Psoas muscle (tissue), 8 donors: ENCODE measurements around the gene DNASE1L2. TPM values are rescaled to one million over a fixed set of nuclear protein-coding genes. Genes with fewer than 3 reads are reported as not detected.

Experiments
- ATAC-seq, 4 donors: fragments of 200-7000 bp; cut with Tn5 transposase; one replicate each; pipeline ENCODE4 v1.9.1; 2020; ENCODE audit warnings: moderate library complexity in 3 of 4, mild to moderate bottlenecking in 2 of 4
- DNase-seq, 2 donors: peaks; one replicate each; pipeline ENCODE4 v3.0.0-alpha.2; 2020
- H3K27ac ChIP-seq: fragments of 200-600 bp; one replicate; pipeline ENCODE4 v1.8.0; 2022
- H3K27me3 ChIP-seq, 3 donors: fragments of 200-600 bp in 1 of 3; one replicate each; pipeline versions ENCODE4 v1.6.1 to v1.8.0; 2013 to 2022; ENCODE audit warnings: low read length in 2 of 3, mild to moderate bottlenecking in 2 of 3, moderate library complexity in 1 of 3; ENCODE audit not compliant: insufficient read depth in 3 of 3
- H3K36me3 ChIP-seq, 2 donors: fragments of 200-600 bp in 1 of 2; one replicate each; pipeline versions ENCODE4 v1.6.1 to v1.8.0; 2013 to 2022; ENCODE audit warnings: low read depth in 1 of 2, mild to moderate bottlenecking in 1 of 2, moderate library complexity in 1 of 2; ENCODE audit not compliant: insufficient read depth in 1 of 2
- H3K4me1 ChIP-seq: fragments of 200-600 bp; one replicate; pipeline ENCODE4 v1.8.0; 2022
- H3K4me3 ChIP-seq: fragments of 200-600 bp; one replicate; pipeline ENCODE4 v1.8.0; 2022; ENCODE audit warnings: mild to moderate bottlenecking
- H3K9me3 ChIP-seq: fragments of 200-600 bp; one replicate; pipeline ENCODE4 v1.8.0; 2022
- WGBS, 3 donors: extraction: QIAGEN DNeasy Blood & Tissue Kit; methylation state at CpG; one replicate each; pipeline versions ENCODE4 v1.1.6 to v1.1.7; 2013; 5-methylcytosine and 5-hydroxymethylcytosine counted together
- intact Hi-C, 2 donors: fragments of 100-400 bp; cut with DNase I; formaldehyde crosslinking; loops; one replicate each; pipeline versions ENCODE4 v1.11.0 to v1.14.2; 2022
- polyA plus RNA-seq, 3 donors: library from polyadenylated mRNA; stranded (reverse); fragments of 200-250 nt; gene quantifications; one replicate each; pipeline ENCODE4 v1.2.3, GENCODE V29; 2013
- total RNA-seq, 4 donors: library from RNA; stranded (reverse); fragmentation: NEBNext Ultra II Directional in 2 of 4; extraction: Animal tissue kit (Norgen Biotek cat#: 25700) in 2 of 4; gene quantifications; one replicate each; pipeline versions ENCODE4 v1.2.1 to v1.2.4, GENCODE V29; 2021 to 2023
- TF ChIP-seq, protein P1 (sequence below): fragments of 200-600 bp; IDR thresholded peaks from one replicate; pipeline ENCODE4 v1.8.0; 2022; ENCODE audit warnings: antibody characterized with exemption
- donor health status: healthy with polysubstance abuse.
- donor health status: DM: no; HTN: no; CAD: no; lungs with moderate emphysema.
- donor health status: Bipolar disorder and iron deficiency.
- donor health status: healthy.
- donor health status: DM: yes; HTN: yes; CAD: no.
- donor health status: DM: no; HTN: no; CAD: no.
- donor health status: DM: no; HTN: no; CAD: no.
- donor health status: DM: yes; HTN: yes; CAD: no.

Gene DNASE1L2
- total and polyA plus RNA-seq, 7 donors: 0.17 to 1.2 (median 0.34) TPM

DNA sequence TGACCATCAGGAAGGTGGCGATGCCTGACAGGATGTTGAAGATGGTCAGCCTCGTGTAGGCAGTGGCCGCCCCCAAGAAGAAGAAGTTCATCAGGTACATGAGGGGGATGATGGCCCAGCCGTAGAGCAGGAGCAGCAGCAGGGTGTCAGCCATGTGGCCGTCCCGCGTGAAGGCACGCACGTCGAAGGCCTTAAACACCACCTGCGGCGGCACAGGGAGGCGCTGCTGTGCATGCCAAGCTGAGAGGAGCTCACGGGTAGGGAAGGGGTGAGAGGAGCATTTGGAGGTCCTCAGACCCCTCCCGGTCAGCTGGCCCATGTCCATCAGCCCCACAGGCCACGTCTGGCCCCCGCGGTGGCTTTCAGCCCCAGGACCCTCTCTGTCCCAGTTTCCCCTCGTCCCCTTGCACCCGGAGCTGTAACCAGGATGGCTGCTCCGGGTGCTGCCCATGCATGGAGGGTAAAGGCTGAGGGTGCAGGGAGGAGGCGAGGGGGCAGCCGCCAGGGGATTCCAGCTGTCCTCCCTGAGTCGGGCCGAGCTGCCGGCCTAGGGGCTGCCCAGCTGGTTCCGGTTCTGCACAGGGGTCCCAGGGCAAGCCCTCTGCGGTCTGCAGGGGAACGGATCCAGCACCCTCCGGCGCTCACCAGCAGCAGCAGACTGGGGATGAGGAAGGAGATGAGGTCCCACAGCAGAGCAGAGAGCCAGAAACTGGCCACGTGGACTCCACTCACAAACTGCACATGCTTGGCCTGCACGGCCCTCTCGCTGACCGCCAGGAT is 48.7 kb downstream of the DNASE1L2 start:
- H3K4me1 ChIP-seq: no peaks in the 10 kb centered on the region
- TF ChIP-seq, protein P1, sequence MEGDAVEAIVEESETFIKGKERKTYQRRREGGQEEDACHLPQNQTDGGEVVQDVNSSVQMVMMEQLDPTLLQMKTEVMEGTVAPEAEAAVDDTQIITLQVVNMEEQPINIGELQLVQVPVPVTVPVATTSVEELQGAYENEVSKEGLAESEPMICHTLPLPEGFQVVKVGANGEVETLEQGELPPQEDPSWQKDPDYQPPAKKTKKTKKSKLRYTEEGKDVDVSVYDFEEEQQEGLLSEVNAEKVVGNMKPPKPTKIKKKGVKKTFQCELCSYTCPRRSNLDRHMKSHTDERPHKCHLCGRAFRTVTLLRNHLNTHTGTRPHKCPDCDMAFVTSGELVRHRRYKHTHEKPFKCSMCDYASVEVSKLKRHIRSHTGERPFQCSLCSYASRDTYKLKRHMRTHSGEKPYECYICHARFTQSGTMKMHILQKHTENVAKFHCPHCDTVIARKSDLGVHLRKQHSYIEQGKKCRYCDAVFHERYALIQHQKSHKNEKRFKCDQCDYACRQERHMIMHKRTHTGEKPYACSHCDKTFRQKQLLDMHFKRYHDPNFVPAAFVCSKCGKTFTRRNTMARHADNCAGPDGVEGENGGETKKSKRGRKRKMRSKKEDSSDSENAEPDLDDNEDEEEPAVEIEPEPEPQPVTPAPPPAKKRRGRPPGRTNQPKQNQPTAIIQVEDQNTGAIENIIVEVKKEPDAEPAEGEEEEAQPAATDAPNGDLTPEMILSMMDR: no peak
- no peaks in the 10 kb centered on the region for H3K9me3 ChIP-seq
- no peak for DNase-seq
- intact Hi-C loops: loop anchor here in 1 of 2 donors (10.0 kb wide), 1 partner anchor 130 kb away; no protein-coding TSS in a partner anchor
- peaks cover 0 to 35% of the 10 kb centered on the region in 2 donors for H3K36me3 ChIP-seq
- 87 to 88% (median 87%) methylated on average over 30 to 35 of the region's 35 CpGs for WGBS, 3 donors
- H3K27me3 ChIP-seq: no peaks in the 10 kb centered on the region
- no peak overlapping the region for H3K4me3 ChIP-seq
- ATAC-seq: no peak
- H3K27ac ChIP-seq: no peak overlapping the region

DNA sequence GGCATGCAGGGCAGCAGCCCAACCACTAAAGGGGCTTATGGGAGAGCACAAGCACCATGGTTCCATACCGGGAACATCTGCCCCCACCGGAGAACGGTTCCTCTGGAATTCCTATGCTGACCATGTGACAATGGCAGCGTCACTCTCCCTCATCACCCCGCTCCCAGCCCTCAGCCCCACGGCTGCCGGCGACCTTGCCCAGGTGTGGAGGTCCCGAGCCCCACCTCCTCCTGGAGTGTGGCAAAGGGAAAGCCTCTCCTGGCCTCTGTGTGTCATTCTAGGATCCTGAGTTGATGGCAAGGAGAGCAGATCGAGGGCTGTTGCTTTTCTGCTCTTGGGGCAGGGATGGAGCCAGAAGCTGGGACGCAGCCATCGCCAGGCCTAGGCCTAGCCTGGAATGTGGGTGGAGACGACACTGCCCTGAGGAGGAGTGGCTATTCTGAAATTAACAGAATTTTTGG is 49.5 kb downstream of the DNASE1L2 start:
- H3K4me3 ChIP-seq: no peak overlapping the region
- intact Hi-C loops: loop anchor here in 1 of 2 donors (10.0 kb wide), 1 partner anchor 129 kb away; no protein-coding TSS in a partner anchor
- no peaks in the 10 kb centered on the region for H3K9me3 ChIP-seq
- ATAC-seq (no peak), DNase-seq (no peak)
- H3K27ac ChIP-seq: no peak overlapping the region
- peaks cover 0 to 33% of the 10 kb centered on the region in 2 donors for H3K36me3 ChIP-seq
- no peaks in the 10 kb centered on the region for H3K27me3 ChIP-seq
- TF ChIP-seq, protein P1: no peak
- WGBS, 3 donors: 85 to 87% (median 87%) methylated on average over 13 of the region's 13 CpGs
- no peaks in the 10 kb centered on the region for H3K4me1 ChIP-seq

DNA sequence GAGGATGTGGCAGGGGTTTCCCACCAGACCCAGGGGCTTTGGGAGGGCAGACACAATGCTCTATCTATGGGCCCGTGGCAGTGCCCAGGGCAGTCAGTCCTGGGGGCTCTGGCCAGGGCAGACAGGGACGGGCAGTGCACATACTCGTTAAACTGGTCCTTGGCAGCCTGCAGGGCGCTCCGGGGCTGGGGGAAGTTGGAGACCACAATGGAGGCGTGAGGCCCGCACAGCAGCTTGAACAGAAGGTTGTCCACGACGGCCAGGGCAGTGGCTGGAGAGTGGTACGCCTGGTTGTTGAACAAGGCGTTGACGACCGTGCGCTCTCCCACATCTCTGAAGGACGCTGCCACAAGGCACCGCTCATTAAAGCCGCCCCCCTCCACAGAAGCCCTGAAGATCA is 50.3 kb downstream of the DNASE1L2 start:
- Histone ChIP-seq H3K27me3 (no peaks in the 10 kb centered on the region), H3K4me3 (no peak overlapping the region), H3K4me1 (no peaks in the 10 kb centered on the region), H3K36me3 (peaks cover 0 to 36% of the 10 kb centered on the region in 2 donors), H3K27ac (no peak overlapping the region), H3K9me3 (no peaks in the 10 kb centered on the region)
- no peak for ATAC-seq
- intact Hi-C loops: loop anchor here in 1 of 2 donors (10.0 kb wide), 1 partner anchor 128 kb away; no protein-coding TSS in a partner anchor
- TF ChIP-seq, protein P1: no peak
- DNase-seq: no peak
- WGBS, 3 donors: 90 to 93% (median 91%) methylated on average over 17 of the region's 17 CpGs

DNA sequence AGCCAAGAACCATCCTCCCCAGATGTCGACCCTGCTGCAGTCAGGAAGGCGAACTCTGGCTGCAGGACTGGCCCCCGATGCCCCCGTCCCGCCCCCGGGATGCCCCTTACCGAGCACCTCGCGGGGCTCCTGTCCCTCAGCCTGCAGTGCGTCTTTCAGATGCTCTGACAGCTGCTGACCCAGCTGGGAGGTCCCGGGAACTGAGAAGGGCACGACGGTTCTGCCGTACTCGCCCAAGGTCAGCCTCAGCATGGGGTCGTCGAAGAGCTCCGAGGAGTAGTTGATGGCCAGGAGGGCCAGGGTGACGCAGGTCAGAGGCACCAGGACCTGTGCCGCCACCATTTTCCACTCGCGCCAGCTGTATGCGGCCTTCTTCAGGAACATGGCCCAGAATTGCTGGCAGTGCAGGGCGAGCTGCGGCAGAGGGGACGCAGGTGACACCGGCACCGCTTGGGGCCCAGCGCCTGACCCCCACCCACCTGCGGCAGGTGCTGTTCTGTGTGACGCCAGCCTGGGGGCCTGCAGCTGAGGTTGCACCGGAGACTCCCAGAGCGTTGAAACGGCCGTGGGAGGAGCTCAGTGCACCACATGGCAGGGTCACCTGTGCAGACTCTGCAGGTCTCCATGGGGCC is 51.8 kb downstream of the DNASE1L2 start:
- TF ChIP-seq, protein P1: no peak
- Histone ChIP-seq H3K4me1 (no peaks in the 10 kb centered on the region), H3K9me3 (no peaks in the 10 kb centered on the region), H3K27ac (no peak overlapping the region), H3K36me3 (peaks cover 0 to 45% of the 10 kb centered on the region in 2 donors), H3K4me3 (no peak overlapping the region), H3K27me3 (no peaks in the 10 kb centered on the region)
- intact Hi-C loops: loop anchor here in 1 of 2 donors (10.0 kb wide), 1 partner anchor 127 kb away; no protein-coding TSS in a partner anchor
- 80 to 83% (median 82%) methylated on average over 35 of the region's 35 CpGs for WGBS, 3 donors
- DNase-seq (no peak), ATAC-seq (no peak)

Other genes starting within 250 kb of the DNASE1L2 start
- under 1 TPM in 3 of 4 donors, not detected in 1; 0.24 to 0.52 (median 0.25) TPM for gene SYNGR3, start 246.5 kb upstream of the DNASE1L2 start, total RNA-seq
- under 1 TPM; 0.24 to 0.85 (median 0.25) TPM for gene SYNGR3, start 246.5 kb upstream of the DNASE1L2 start, polyA plus RNA-seq
- 10 to 100 TPM; 27.4 to 46.6 (median 44.8) TPM for gene ZNF598, start 226.6 kb upstream of the DNASE1L2 start, total RNA-seq
- 10 to 100 TPM; 35.6 to 58.8 (median 51.9) TPM for gene ZNF598, start 226.6 kb upstream of the DNASE1L2 start, polyA plus RNA-seq
- under 1 TPM in 1 of 4 donors, not detected in 3; 0.66 TPM for gene NPW, start 216.7 kb upstream of the DNASE1L2 start, total RNA-seq
- gene NPW, start 216.7 kb upstream of the DNASE1L2 start, polyA plus RNA-seq: under 1 TPM in 2 of 3 donors, not detected in 1; 0.14 to 0.43 TPM
- 100 to 1,000 TPM in 1 of 4 donors, 10 to 100 TPM in 3; 61.6 to 156 (median 90.4) TPM for gene NHERF2, start 209.5 kb upstream of the DNASE1L2 start, total RNA-seq
- 10 to 100 TPM; 76.4 to 90.8 (median 86.2) TPM for gene NHERF2, start 209.5 kb upstream of the DNASE1L2 start, polyA plus RNA-seq
- 10 to 100 TPM in 1 of 4 donors, 1 to 10 TPM in 3; 3.1 to 11.9 (median 4.8) TPM for gene NTHL1, start 188.6 kb upstream of the DNASE1L2 start, total RNA-seq
- 10 to 100 TPM in 2 of 3 donors, 1 to 10 TPM in 1; 8.0 to 17.7 (median 16.8) TPM for gene NTHL1, start 188.6 kb upstream of the DNASE1L2 start, polyA plus RNA-seq
- gene TSC2, start 188.5 kb upstream of the DNASE1L2 start, total RNA-seq: 10 to 100 TPM; 60.8 to 89.9 (median 73.8) TPM
- gene TSC2, start 188.5 kb upstream of the DNASE1L2 start, polyA plus RNA-seq: 10 to 100 TPM; 27.8 to 43.0 (median 29.7) TPM
- gene PKD1, start 100.5 kb upstream of the DNASE1L2 start, total RNA-seq: 100 to 1,000 TPM in 1 of 4 donors, 10 to 100 TPM in 3; 59.1 to 123 (median 86.0) TPM
- 10 to 100 TPM; 33.9 to 93.3 (median 58.4) TPM for gene PKD1, start 100.5 kb upstream of the DNASE1L2 start, polyA plus RNA-seq
- 1 to 10 TPM in 1 of 4 donors, under 1 TPM in 3; 0.32 to 1.7 (median 0.83) TPM for gene RAB26, start 87.8 kb upstream of the DNASE1L2 start, total RNA-seq
- gene RAB26, start 87.8 kb upstream of the DNASE1L2 start, polyA plus RNA-seq: under 1 TPM; 0.17 to 0.31 (median 0.21) TPM
- 10 to 100 TPM; 15.6 to 47.5 (median 38.9) TPM for gene TRAF7, start 80.7 kb upstream of the DNASE1L2 start, total RNA-seq
- 10 to 100 TPM; 20.8 to 39.1 (median 27.3) TPM for gene TRAF7, start 80.7 kb upstream of the DNASE1L2 start, polyA plus RNA-seq
- gene CASKIN1, start 39.8 kb upstream of the DNASE1L2 start, total RNA-seq: 1 to 10 TPM in 1 of 4 donors, under 1 TPM in 3; 0.63 to 1.0 (median 0.76) TPM
- gene CASKIN1, start 39.8 kb upstream of the DNASE1L2 start, polyA plus RNA-seq: under 1 TPM; 0.32 to 0.45 (median 0.43) TPM
- 10 to 100 TPM; 18.8 to 35.0 (median 28.7) TPM for gene MLST8, start 31.0 kb upstream of the DNASE1L2 start, total RNA-seq
- 10 to 100 TPM; 58.1 to 60.5 (median 59.7) TPM for gene MLST8, start 31.0 kb upstream of the DNASE1L2 start, polyA plus RNA-seq
- gene BRICD5, start 25.6 kb upstream of the DNASE1L2 start, total RNA-seq: 1 to 10 TPM in 3 of 4 donors, under 1 TPM in 1; 0.86 to 5.3 (median 4.1) TPM
- 1 to 10 TPM; 1.4 to 3.1 (median 1.8) TPM for gene BRICD5, start 25.6 kb upstream of the DNASE1L2 start, polyA plus RNA-seq
- 10 to 100 TPM; 27.2 to 35.9 (median 29.8) TPM for gene PGP, start 21.6 kb upstream of the DNASE1L2 start, total RNA-seq
- gene PGP, start 21.6 kb upstream of the DNASE1L2 start, polyA plus RNA-seq: 10 to 100 TPM; 20.9 to 27.4 (median 24.0) TPM
- gene E4F1, start 12.9 kb upstream of the DNASE1L2 start, total RNA-seq: 10 to 100 TPM; 11.1 to 22.9 (median 12.8) TPM
- gene E4F1, start 12.9 kb upstream of the DNASE1L2 start, polyA plus RNA-seq: 10 to 100 TPM; 16.8 to 21.8 (median 19.1) TPM
- 100 to 1,000 TPM; 103 to 143 (median 126) TPM for gene ECI1, start 15.1 kb downstream of the DNASE1L2 start, total RNA-seq
- gene ECI1, start 15.1 kb downstream of the DNASE1L2 start, polyA plus RNA-seq: 100 to 1,000 TPM in 2 of 3 donors, 10 to 100 TPM in 1; 81.7 to 205 (median 183) TPM
- gene RNPS1, start 31.7 kb downstream of the DNASE1L2 start, total RNA-seq: 100 to 1,000 TPM; 165 to 251 (median 187) TPM
- 100 to 1,000 TPM; 193 to 441 (median 352) TPM for gene RNPS1, start 31.7 kb downstream of the DNASE1L2 start, polyA plus RNA-seq
- 1 to 10 TPM; 8.6 to 9.4 (median 9.0) TPM for gene ABCA3, start 104.3 kb downstream of the DNASE1L2 start, total RNA-seq
- 1 to 10 TPM; 2.2 to 5.2 (median 3.0) TPM for gene ABCA3, start 104.3 kb downstream of the DNASE1L2 start, polyA plus RNA-seq
- 1 to 10 TPM; 1.2 to 1.8 (median 1.7) TPM for gene CCNF, start 193.0 kb downstream of the DNASE1L2 start, total RNA-seq
- gene CCNF, start 193.0 kb downstream of the DNASE1L2 start, polyA plus RNA-seq: 1 to 10 TPM; 1.1 to 2.3 (median 1.7) TPM
- 1 to 10 TPM in 1 of 4 donors, under 1 TPM in 3; 0.25 to 1.1 (median 0.47) TPM for gene TEDC2, start 223.7 kb downstream of the DNASE1L2 start, total RNA-seq
- gene TEDC2, start 223.7 kb downstream of the DNASE1L2 start, polyA plus RNA-seq: 1 to 10 TPM in 2 of 3 donors, under 1 TPM in 1; 0.34 to 3.0 (median 1.2) TPM
- gene NTN3, start 234.9 kb downstream of the DNASE1L2 start, total RNA-seq: under 1 TPM in 3 of 4 donors, not detected in 1; 0.13 to 0.20 (median 0.14) TPM
- gene NTN3, start 234.9 kb downstream of the DNASE1L2 start, polyA plus RNA-seq: under 1 TPM in 1 of 3 donors, not detected in 2; 0.01 TPM
- gene TBC1D24, start 238.7 kb downstream of the DNASE1L2 start, total RNA-seq: 1 to 10 TPM; 6.0 to 8.9 (median 6.5) TPM
- gene TBC1D24, start 238.7 kb downstream of the DNASE1L2 start, polyA plus RNA-seq: 1 to 10 TPM; 3.2 to 5.4 (median 4.8) TPM